HepG2 (cell line): ENCODE results near the gene THAP3. TPM values are rescaled to one million over a fixed set of nuclear protein-coding genes. Genes with fewer than 3 reads are reported as not detected.
A peak's percentile ranks its signal among the peaks of the same experiment; 100 is the strongest.

Source experiments
- ASH2L ChIP-seq: fragments of 300-600, 200-600 bp; sonication (generic); IDR thresholded peaks from 2 replicates; pipeline ENCODE4 v1.7.0; 2017; ENCODE audit warnings: low read depth, mild to moderate bottlenecking, moderate library complexity, mixed read lengths, low read length; ENCODE audit not compliant: insufficient read length
- ATF7-NPFF ChIP-seq: sonication (generic); formaldehyde crosslinking; IDR thresholded peaks from 2 replicates; pipeline ENCODE4 v1.8.1; 2023; ENCODE audit warnings: mild to moderate bottlenecking, low read depth, missing genetic modification reagents, moderate library complexity
- GATA4 ChIP-seq: sonication (generic); IDR thresholded peaks from 2 replicates; pipeline ENCODE4 v1.6.1; 2016; ENCODE audit warnings: antibody characterized with exemption, low read depth, borderline replicate concordance
- KLF6 ChIP-seq: IDR thresholded peaks from 2 replicates; pipeline ENCODE4 v1.8.0; 2016; ENCODE audit warnings: missing biosample characterization, missing genetic modification reagents
- MED1 ChIP-seq: sonication (generic); formaldehyde crosslinking; IDR thresholded peaks from 2 replicates; pipeline ENCODE4 v1.4.0; 2020; ENCODE audit warnings: missing genetic modification reagents
- MEF2D ChIP-seq: sonication (generic); formaldehyde crosslinking; IDR thresholded peaks from 2 replicates; pipeline ENCODE4 v1.5.1; 2020; ENCODE audit warnings: mild to moderate bottlenecking, missing genetic modification reagents
- MTF1 ChIP-seq: sonication (generic); formaldehyde crosslinking; IDR thresholded peaks from 2 replicates; pipeline ENCODE4 v1.5.0; 2020; ENCODE audit warnings: missing genetic modification reagents
- NRL ChIP-seq: sonication (generic); formaldehyde crosslinking; IDR thresholded peaks from 2 replicates; pipeline ENCODE4 v1.5.0; 2020; ENCODE audit warnings: missing genetic modification reagents, mild to moderate bottlenecking, moderate library complexity, borderline replicate concordance
- PITX1 ChIP-seq: sonication (generic); formaldehyde crosslinking; IDR thresholded peaks from 2 replicates; pipeline ENCODE4 v1.5.1; 2020; ENCODE audit warnings: mild to moderate bottlenecking, missing genetic modification reagents
- SRSF9 ChIP-seq: fragments of 200-400 bp; formaldehyde crosslinking; IDR thresholded peaks from 2 replicates; pipeline ENCODE4 v1.6.1; 2018; ENCODE audit warnings: borderline replicate concordance, mild to moderate bottlenecking, low read depth, low read length; ENCODE audit not compliant: insufficient read depth, poor library complexity, severe bottlenecking
- TOPORS ChIP-seq: sonication (generic); formaldehyde crosslinking; IDR thresholded peaks from 2 replicates; pipeline ENCODE4 v1.8.0; 2023; ENCODE audit warnings: mild to moderate bottlenecking, missing genetic modification reagents
- ZBTB7B ChIP-seq: sonication (generic); formaldehyde crosslinking; IDR thresholded peaks from 2 replicates; pipeline ENCODE4 v1.4.0; 2020; ENCODE audit warnings: missing genetic modification reagents
- ZNF12 ChIP-seq: sonication (generic); formaldehyde crosslinking; IDR thresholded peaks from 2 replicates; pipeline ENCODE4 v1.5.0; 2020; ENCODE audit warnings: missing genetic modification reagents
- ZNF205 ChIP-seq: IDR thresholded peaks from 2 replicates; pipeline ENCODE4 v1.6.1; 2018; ENCODE audit warnings: missing biosample characterization, missing genetic modification reagents
- ZNF501 ChIP-seq: sonication (generic); formaldehyde crosslinking; IDR thresholded peaks from 2 replicates; pipeline ENCODE4 v1.5.1; 2020; ENCODE audit warnings: mild to moderate bottlenecking, moderate library complexity, missing genetic modification reagents
- ZNF703 ChIP-seq: sonication (generic); formaldehyde crosslinking; IDR thresholded peaks from 2 replicates; pipeline ENCODE4 v1.5.1; 2020; ENCODE audit warnings: missing genetic modification reagents, mild to moderate bottlenecking, moderate library complexity, borderline replicate concordance
- ZNF777 ChIP-seq: sonication (generic); formaldehyde crosslinking; IDR thresholded peaks from 2 replicates; pipeline ENCODE4 v1.4.0; 2020; ENCODE audit warnings: missing genetic modification reagents
- ZZZ3 ChIP-seq: sonication (generic); formaldehyde crosslinking; IDR thresholded peaks from 2 replicates; pipeline ENCODE4 v1.4.0; 2020; ENCODE audit warnings: missing genetic modification reagents, mild to moderate bottlenecking, borderline replicate concordance
- polyA plus RNA-seq, 8 experiments: library from polyadenylated mRNA; depleted of rRNA in 3 of 8; stranded (reverse) in 7 of 8; unstranded in 1 of 8; fragments of >200 nt; fragmentation: Illumina TruSeq in 4 of 8; extraction: Trizol in 4 of 8; gene quantifications; 2 replicates each; pipeline versions ENCODE4 v1.2.1 to v1.2.3, GENCODE V29; 2011 to 2016; ENCODE audit warnings: low read depth in 4 of 8, missing spikeins in 1 of 8, mixed read lengths in 1 of 8; ENCODE audit not compliant: insufficient read depth in 1 of 8
- total RNA-seq, 5 experiments: library from RNA; depleted of rRNA; stranded (reverse); fragments of >200 nt; fragmentation: Illumina TruSeq; extraction: Trizol; gene quantifications; 2 replicates each; pipeline ENCODE4 v1.2.3, GENCODE V29; 2016; ENCODE audit warnings: low read depth in 1 of 5
- TF ChIP-seq, protein P1 (sequence below): sonication (generic); formaldehyde crosslinking; IDR thresholded peaks from 2 replicates; pipeline ENCODE4 v1.4.0; 2020; ENCODE audit warnings: missing genetic modification reagents
- TF ChIP-seq, protein P2 (sequence below): sonication (generic); formaldehyde crosslinking; IDR thresholded peaks from 2 replicates; pipeline ENCODE4 v1.5.0; 2020; ENCODE audit warnings: mild to moderate bottlenecking, missing genetic modification reagents
- TF ChIP-seq, protein P3 (sequence below): sonication (generic); formaldehyde crosslinking; IDR thresholded peaks from 2 replicates; pipeline ENCODE4 v1.5.1; 2020; ENCODE audit warnings: missing genetic modification reagents, mild to moderate bottlenecking, borderline replicate concordance
- TF ChIP-seq, protein P4 (sequence below): sonication (generic); formaldehyde crosslinking; IDR thresholded peaks from 2 replicates; pipeline ENCODE4 v1.5.0; 2020; ENCODE audit warnings: missing genetic modification reagents
- TF ChIP-seq, protein P5 (sequence below): sonication (generic); formaldehyde crosslinking; IDR thresholded peaks from 2 replicates; pipeline ENCODE4 v1.5.1; 2020; ENCODE audit warnings: missing genetic modification reagents, mild to moderate bottlenecking, borderline replicate concordance

Gene THAP3
- total and polyA plus RNA-seq, 2 of the 13 experiments (the other 11 are each of a cell fraction or from before 2014, with no cell fraction given), result 10.3 to 14.9 TPM

DNA sequence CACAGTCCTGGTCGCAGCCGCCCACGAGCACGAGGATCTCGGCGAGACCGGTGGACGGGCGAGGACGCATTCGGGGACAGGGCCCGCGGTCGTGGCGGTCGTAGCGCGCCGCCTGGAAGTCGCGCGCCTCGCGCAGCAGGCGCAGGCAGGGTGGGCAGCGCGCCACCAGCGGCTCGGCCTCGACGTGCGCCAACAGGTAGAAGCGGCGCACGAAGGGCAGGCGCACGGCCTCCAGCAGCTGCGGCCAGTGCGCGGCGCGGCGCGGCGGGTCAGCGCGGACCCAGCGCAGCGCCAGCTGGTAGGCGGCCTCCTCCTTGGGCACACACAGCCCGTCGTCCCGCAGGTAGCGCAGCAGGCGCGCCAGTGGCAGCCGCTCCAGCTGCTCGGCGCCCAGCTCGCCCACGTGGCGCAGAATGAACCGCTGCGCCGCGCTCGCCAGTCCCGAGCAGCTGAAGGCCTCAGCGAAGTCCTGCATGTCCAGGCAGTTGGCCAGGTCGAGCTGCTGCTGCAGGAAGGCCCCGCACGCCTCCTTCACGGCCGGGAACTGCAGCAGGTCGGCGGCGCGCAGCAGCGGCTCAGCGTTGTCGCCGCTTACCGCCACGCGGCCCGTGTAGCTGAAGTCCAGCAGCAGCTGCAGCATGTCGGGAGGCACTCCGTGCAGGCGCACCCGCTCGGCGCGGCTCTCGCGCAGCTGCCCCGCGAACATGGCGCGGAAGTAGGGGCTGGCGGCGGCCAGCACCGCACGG is 22.6 kb upstream of the THAP3 start (continued):
- TF ChIP-seq, protein P1, sequence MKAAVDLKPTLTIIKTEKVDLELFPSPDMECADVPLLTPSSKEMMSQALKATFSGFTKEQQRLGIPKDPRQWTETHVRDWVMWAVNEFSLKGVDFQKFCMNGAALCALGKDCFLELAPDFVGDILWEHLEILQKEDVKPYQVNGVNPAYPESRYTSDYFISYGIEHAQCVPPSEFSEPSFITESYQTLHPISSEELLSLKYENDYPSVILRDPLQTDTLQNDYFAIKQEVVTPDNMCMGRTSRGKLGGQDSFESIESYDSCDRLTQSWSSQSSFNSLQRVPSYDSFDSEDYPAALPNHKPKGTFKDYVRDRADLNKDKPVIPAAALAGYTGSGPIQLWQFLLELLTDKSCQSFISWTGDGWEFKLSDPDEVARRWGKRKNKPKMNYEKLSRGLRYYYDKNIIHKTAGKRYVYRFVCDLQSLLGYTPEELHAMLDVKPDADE (CRISPR knock-in tag), result 0 out of 2 replicates have a peak, but pooled peaks have one; percentile 10
- TF ChIP-seq ZNF703 (CRISPR knock-in tag) (no peak; the same call in 1 of the 2 replicates), KLF6 (peak; percentile 60), TOPORS (CRISPR knock-in tag) (no peak; the same call in 1 of the 2 replicates), ZZZ3 (CRISPR knock-in tag) (no peak), ZBTB7B (CRISPR knock-in tag) (0 out of 2 replicates have a peak, but pooled peaks have one; percentile 31), ZNF205 (CRISPR knock-in tag) (no peak), ZNF12 (CRISPR knock-in tag) (no peak), MED1 (CRISPR knock-in tag) (peak; percentile 2; the same call in 1 of the 2 replicates), MEF2D (CRISPR knock-in tag) (no peak), ASH2L (peak; percentile 47), NRL (peak; percentile 19; the same call in 1 of the 2 replicates), MTF1 (CRISPR knock-in tag) (no peak), ZNF777 (CRISPR knock-in tag) (peak; percentile 94; the same call in 1 of the 2 replicates), PITX1 (CRISPR knock-in tag) (no peak), ZNF501 (CRISPR knock-in tag) (no peak), ATF7-NPFF (CRISPR knock-in tag) (peak; percentile 22; the same call in 1 of the 2 replicates), SRSF9 (no peak), GATA4 (no peak)
- TF ChIP-seq, protein P2, sequence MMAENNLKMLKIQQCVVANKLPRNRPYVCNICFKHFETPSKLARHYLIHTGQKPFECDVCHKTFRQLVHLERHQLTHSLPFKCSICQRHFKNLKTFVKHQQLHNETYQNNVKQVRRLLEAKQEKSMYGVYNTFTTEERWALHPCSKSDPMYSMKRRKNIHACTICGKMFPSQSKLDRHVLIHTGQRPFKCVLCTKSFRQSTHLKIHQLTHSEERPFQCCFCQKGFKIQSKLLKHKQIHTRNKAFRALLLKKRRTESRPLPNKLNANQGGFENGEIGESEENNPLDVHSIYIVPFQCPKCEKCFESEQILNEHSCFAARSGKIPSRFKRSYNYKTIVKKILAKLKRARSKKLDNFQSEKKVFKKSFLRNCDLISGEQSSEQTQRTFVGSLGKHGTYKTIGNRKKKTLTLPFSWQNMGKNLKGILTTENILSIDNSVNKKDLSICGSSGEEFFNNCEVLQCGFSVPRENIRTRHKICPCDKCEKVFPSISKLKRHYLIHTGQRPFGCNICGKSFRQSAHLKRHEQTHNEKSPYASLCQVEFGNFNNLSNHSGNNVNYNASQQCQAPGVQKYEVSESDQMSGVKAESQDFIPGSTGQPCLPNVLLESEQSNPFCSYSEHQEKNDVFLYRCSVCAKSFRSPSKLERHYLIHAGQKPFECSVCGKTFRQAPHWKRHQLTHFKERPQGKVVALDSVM (CRISPR knock-in tag), result peak; percentile 37; the same call in 1 of the 2 replicates
- TF ChIP-seq, protein P3, sequence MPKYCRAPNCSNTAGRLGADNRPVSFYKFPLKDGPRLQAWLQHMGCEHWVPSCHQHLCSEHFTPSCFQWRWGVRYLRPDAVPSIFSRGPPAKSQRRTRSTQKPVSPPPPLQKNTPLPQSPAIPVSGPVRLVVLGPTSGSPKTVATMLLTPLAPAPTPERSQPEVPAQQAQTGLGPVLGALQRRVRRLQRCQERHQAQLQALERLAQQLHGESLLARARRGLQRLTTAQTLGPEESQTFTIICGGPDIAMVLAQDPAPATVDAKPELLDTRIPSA (CRISPR knock-in tag), result no peak
- TF ChIP-seq, protein P4, sequence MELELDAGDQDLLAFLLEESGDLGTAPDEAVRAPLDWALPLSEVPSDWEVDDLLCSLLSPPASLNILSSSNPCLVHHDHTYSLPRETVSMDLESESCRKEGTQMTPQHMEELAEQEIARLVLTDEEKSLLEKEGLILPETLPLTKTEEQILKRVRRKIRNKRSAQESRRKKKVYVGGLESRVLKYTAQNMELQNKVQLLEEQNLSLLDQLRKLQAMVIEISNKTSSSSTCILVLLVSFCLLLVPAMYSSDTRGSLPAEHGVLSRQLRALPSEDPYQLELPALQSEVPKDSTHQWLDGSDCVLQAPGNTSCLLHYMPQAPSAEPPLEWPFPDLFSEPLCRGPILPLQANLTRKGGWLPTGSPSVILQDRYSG (CRISPR knock-in tag), result peak; percentile 77; the same call in 1 of the 2 replicates
- TF ChIP-seq, protein P5, sequence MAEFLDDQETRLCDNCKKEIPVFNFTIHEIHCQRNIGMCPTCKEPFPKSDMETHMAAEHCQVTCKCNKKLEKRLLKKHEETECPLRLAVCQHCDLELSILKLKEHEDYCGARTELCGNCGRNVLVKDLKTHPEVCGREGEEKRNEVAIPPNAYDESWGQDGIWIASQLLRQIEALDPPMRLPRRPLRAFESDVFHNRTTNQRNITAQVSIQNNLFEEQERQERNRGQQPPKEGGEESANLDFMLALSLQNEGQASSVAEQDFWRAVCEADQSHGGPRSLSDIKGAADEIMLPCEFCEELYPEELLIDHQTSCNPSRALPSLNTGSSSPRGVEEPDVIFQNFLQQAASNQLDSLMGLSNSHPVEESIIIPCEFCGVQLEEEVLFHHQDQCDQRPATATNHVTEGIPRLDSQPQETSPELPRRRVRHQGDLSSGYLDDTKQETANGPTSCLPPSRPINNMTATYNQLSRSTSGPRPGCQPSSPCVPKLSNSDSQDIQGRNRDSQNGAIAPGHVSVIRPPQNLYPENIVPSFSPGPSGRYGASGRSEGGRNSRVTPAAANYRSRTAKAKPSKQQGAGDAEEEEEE, result no peak
